ENCODE results near the gene R3HDM2.

GRCh38 chr12:57235017-57235727 is 195.7 kb downstream of the R3HDM2 start:
- TF ChIP-seq CTCF (IDR thresholded peaks at IDR 0.05), result no peak
- TF ChIP-seq POLR2AphosphoS5 (IDR thresholded peaks at IDR 0.05), result no peak
- TF ChIP-seq POLR2A (IDR thresholded peaks at IDR 0.05), result no peak

Measured in breast epithelium (tissue), 3 donors.